Naive thymus-derived CD8-positive, alpha-beta T cell (primary cell): Measurements from ENCODE around the gene PCDHGB6. TPM values are rescaled to one million over a fixed set of nuclear protein-coding genes. Genes with fewer than 3 reads are reported as not detected.
"Not testable (repeated sequence)": the region's sequence is repeated elsewhere in the genome, so short reads cannot be mapped to it uniquely, and the experiment has no call there.

Experiments used
- ATAC-seq, 2 donors: fragments of 150-1000 bp; cut with Tn5 transposase in 1 of 2; sonication (Bioruptor Pico), chemical (Tn5 transposase) in 1 of 2; 1 replicate in 1 of 2; 2 replicates in 1 of 2; pipeline ENCODE4 v1.10.0; 2021; ENCODE audit warnings: mild to moderate bottlenecking in 2 of 2, moderate library complexity in 2 of 2
- POLR2A ChIA-PET: fragments of 350-600 bp; sonication (Branson Sonifier 250); formaldehyde crosslinking; loops from one replicate; lab custom pipeline; 2021; ENCODE audit warnings: antibody characterized with exemption; lab: Charles Lee
- DNase-seq, 10 donors: peaks; one replicate each; pipeline versions ENCODE4 v3.0.0 to v3.0.0-alpha.2; 2020 to 2022
- H3K27ac Mint-ChIP-seq, 10 donors: one replicate each; pipeline ENCODE4 v1.8.0; 2020 to 2022; ENCODE audit warnings: mild to moderate bottlenecking in 10 of 10, mixed read lengths in 10 of 10, moderate library complexity in 4 of 10, inconsistent platforms in 1 of 10
- H3K27me3 Mint-ChIP-seq, 5 donors: one replicate each; pipeline ENCODE4 v1.8.0; 2021 to 2022; ENCODE audit warnings: mixed read lengths in 5 of 5
- H3K36me3 Mint-ChIP-seq, 3 donors: one replicate each; pipeline ENCODE4 v1.8.0; 2020 to 2022; ENCODE audit warnings: mixed read lengths in 3 of 3, mild to moderate bottlenecking in 2 of 3, inconsistent platforms in 1 of 3
- H3K4me1 Mint-ChIP-seq, 4 donors: one replicate each; pipeline ENCODE4 v1.8.0; 2021 to 2022; ENCODE audit warnings: mixed read lengths in 4 of 4
- H3K4me3 Mint-ChIP-seq, 10 donors: one replicate each; pipeline ENCODE4 v1.8.0; 2020 to 2022; ENCODE audit warnings: mild to moderate bottlenecking in 10 of 10, mixed read lengths in 10 of 10, moderate library complexity in 6 of 10, inconsistent platforms in 1 of 10
- H3K9me3 Mint-ChIP-seq, 9 donors: one replicate each; pipeline ENCODE4 v1.8.0; 2020 to 2022; ENCODE audit warnings: mixed read lengths in 9 of 9, mild to moderate bottlenecking in 3 of 9, inconsistent platforms in 1 of 9, moderate library complexity in 1 of 9
- polyA plus RNA-seq, 3 donors: library from polyadenylated mRNA; unstranded; fragments of 300-500 nt; fragmentation: Illumina TruSeq; gene quantifications; one replicate each; pipeline ENCODE4 v1.2.3, GENCODE V29; 2021
- total RNA-seq, 8 experiments: library from RNA in 2 of 8; stranded (reverse) in 2 of 8; gene quantifications; one replicate each; pipeline ENCODE4 v1.2.3 and lab custom pipeline; 2021 to 2026

Gene PCDHGB6
- total and polyA plus RNA-seq, 5 experiments from 2014 or later: 0.13 to 0.30 (median 0.21) TPM; not detected in 2

DNA sequence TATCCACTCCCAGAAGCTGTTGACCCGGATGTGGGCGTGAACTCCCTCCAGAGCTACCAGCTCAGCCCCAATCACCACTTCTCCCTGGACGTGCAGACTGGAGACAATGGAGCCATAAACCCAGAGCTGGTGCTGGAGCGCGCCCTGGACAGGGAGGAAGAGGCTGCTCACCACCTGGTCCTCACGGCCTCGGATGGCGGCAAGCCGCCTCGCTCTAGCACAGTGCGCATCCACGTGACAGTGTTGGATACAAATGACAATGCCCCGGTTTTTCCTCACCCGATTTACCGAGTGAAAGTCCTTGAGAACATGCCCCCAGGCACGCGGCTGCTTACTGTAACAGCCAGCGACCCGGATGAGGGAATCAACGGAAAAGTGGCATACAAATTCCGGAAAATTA lies 14.6 kb upstream of the PCDHGB6 start:
- H3K36me3 Mint-ChIP-seq: peaks cover 20 to 50% (median 35%) of the 10 kb centered on the region in 3 donors
- H3K4me3 Mint-ChIP-seq: no peak overlapping the region
- ATAC-seq (no peak), DNase-seq (no peak)
- no peak overlapping the region for H3K27ac Mint-ChIP-seq
- POLR2A ChIA-PET: interaction anchor here (0.6 kb wide), 1 partner anchor 496 kb away, joined by 5 read pairs; no protein-coding TSS in a partner anchor
- peaks cover 0 to 80% (median 38%) of the 10 kb centered on the region in 9 donors for H3K9me3 Mint-ChIP-seq
- H3K4me1 Mint-ChIP-seq: peaks cover 0 to 2% (median 0%) of the 10 kb centered on the region in 4 donors
- H3K27me3 Mint-ChIP-seq: peaks cover 39 to 84% (median 66%) of the 10 kb centered on the region in 5 donors

DNA sequence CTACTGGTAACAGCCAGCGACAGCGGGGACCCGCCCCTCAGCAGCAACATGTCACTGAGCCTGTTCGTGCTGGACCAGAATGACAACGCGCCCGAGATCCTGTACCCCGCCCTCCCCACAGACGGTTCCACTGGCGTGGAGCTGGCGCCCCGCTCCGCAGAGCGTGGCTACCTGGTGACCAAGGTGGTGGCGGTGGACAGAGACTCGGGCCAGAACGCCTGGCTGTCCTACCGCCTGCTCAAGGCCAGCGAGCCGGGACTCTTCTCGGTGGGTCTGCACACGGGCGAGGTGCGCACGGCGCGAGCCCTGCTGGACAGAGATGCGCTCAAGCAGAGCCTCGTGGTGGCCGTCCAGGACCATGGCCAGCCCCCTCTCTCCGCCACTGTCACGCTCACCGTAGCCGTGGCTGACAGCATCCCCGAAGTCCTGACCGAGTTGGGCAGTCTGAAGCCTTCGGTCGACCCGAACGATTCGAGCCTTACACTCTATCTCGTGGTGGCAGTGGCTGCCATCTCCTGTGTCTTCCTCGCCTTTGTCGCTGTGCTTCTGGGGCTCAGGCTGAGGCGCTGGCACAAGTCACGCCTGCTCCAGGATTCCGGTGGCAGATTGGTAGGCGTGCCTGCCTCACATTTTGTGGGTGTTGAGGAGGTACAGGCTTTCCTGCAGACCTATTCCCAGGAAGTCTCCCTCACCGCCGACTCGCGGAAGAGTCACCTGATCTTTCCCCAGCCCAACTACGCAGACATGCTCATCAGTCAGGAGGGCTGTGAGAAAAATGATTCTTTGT lies 13.2 kb upstream of the PCDHGB6 start:
- H3K4me1 Mint-ChIP-seq, ATAC-seq, H3K4me3 Mint-ChIP-seq, POLR2A ChIA-PET, DNase-seq: not testable (repeated sequence)
- Mint-ChIP-seq H3K36me3 (peaks cover 19 to 49% (median 37%) of the 10 kb centered on the region in 3 donors), H3K27me3 (peaks cover 40 to 83% (median 67%) of the 10 kb centered on the region in 5 donors), H3K27ac (peak overlapping the region in 1 of 10 donors; percentile 24), H3K9me3 (peaks cover 0 to 77% (median 37%) of the 10 kb centered on the region in 9 donors)

DNA sequence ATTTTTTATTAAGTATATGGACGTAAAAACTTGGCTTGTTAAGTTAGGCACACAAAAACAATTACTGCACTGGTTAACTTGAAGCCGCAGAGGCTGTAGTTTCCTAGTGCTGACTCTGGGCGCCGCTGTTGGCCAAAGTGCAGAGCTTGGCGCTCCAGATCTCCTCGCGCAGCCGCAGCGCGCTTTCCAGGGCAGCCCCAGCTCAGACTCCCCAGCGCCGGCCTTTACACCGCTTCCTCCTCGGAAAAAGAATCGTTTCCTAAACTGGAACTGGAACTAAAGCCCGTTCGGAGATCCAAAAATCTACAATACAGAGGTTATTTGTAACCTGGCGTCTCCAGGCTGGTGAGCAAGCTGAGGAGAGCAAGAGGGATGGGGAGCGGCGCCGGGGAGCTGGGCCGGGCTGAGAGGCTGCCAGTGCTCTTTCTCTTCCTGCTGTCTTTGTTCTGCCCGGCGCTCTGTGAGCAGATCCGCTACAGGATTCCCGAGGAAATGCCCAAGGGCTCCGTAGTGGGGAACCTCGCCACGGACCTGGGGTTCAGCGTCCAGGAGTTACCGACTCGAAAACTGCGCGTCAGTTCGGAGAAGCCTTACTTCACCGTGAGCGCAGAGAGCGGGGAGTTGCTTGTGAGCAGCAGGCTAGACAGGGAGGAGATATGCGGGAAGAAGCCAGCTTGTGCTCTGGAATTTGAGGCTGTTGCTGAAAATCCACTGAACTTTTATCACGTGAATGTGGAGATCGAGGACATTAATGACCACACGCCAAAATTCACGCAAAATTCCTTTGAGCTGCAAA lies 9.9 kb upstream of the PCDHGB6 start, which contains the start of gene PCDHGB5:
Gene PCDHGB5 (plus strand): TSS at position 192 of the 796 bp plus-strand sequence. CDS start 181 bp downstream, at position 373.
- Mint-ChIP-seq H3K9me3 (peaks cover 0 to 71% (median 31%) of the 10 kb centered on the region in 9 donors), H3K27ac (peak within 1 kb of the TSS in 1 of 10 donors; percentile 79), H3K4me3 (peak within 1 kb of the TSS; percentile 38 to 67 (median 57)), H3K36me3 (peaks cover 19 to 49% (median 29%) of the 10 kb centered on the region in 3 donors), H3K27me3 (peaks cover 38 to 80% (median 58%) of the 10 kb centered on the region in 5 donors)
- POLR2A ChIA-PET, H3K4me1 Mint-ChIP-seq: not testable (repeated sequence)
- ATAC-seq (peak; percentile 84 to 85), DNase-seq (peak in 4 of 10 donors; percentile 18 to 50 (median 34))

DNA sequence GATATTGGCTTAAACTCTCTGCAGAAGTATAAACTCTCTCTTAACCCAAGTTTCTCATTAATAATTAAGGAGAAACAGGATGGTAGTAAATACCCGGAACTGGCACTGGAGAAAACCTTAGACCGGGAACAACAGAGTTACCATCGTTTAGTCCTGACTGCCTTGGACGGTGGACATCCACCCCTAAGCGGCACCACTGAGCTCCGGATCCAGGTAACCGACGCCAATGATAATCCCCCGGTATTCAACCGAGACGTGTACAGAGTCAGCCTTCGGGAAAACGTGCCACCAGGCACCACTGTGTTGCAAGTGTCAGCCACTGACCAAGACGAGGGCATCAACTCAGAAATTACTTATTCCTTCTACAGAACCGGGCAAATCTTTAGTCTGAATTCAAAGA lies 9.2 kb upstream of the PCDHGB6 start:
- peaks cover 0 to 71% (median 29%) of the 10 kb centered on the region in 9 donors for H3K9me3 Mint-ChIP-seq
- ATAC-seq: no peak
- H3K4me3 Mint-ChIP-seq: no peak overlapping the region
- no peak for DNase-seq
- H3K27me3 Mint-ChIP-seq: peaks cover 40 to 80% (median 61%) of the 10 kb centered on the region in 5 donors
- H3K36me3 Mint-ChIP-seq: peaks cover 18 to 48% (median 26%) of the 10 kb centered on the region in 3 donors
- POLR2A ChIA-PET: no interaction called here
- H3K4me1 Mint-ChIP-seq: no peaks in the 10 kb centered on the region
- H3K27ac Mint-ChIP-seq: peak overlapping the region in 1 of 10 donors; percentile 79

DNA sequence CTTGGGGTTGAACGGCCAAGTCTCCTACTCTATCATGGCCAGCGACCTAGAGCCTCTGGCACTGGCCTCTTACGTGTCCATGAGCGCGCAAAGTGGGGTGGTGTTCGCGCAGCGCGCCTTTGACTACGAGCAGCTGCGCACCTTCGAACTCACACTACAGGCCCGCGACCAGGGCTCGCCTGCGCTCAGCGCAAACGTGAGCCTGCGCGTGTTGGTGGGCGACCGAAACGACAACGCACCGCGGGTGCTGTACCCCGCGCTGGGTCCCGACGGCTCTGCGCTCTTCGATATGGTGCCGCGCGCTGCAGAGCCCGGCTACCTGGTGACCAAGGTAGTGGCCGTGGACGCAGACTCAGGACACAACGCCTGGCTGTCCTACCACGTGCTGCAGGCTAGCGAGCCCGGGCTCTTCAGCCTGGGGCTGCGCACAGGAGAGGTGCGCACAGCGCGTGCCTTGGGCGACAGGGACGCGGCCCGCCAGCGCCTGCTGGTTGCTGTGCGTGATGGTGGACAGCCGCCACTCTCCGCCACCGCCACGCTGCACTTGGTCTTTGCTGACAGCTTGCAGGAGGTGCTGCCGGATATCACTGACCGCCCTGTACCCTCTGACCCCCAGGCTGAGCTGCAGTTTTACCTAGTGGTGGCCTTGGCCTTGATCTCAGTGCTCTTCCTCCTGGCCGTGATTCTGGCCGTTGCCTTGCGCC lies 8.1 kb upstream of the PCDHGB6 start:
- no peak for ATAC-seq
- peak overlapping the region in 2 of 10 donors; percentile 21 to 33 for H3K27ac Mint-ChIP-seq

DNA sequence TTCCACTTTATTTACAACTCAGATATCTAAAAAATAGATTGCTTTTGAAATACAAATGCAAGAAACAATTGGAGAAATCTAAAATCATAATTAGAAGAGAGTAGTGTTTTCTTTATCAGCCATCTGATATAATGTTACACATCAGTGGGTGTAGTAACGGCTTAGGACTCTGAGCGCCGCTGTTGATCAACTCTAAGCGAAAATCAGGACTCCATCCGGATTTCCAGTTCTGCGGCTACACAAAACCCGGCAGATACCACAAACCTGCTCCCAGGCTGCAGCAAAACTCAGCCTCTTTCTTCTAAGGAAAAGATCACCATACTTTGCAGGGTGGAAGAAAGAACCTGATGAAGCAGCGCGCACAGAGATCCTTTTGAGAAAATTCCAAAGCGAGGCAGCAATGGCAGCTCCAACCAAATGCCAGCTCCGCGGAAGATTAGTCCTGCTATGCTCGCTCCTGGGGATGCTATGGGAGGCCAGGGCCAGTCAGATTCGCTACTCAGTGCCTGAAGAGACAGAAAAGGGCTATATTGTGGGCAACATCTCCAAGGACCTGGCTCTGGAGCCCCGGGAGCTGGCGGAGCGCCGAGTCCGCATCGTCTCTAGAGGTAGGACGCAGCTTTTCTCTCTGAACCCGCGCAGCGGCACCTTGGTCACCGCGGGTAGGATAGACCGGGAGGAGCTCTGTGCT lies 5.1 kb upstream of the PCDHGB6 start, which contains the start of gene PCDHGA9:
Gene PCDHGA9 (plus strand): TSS at position 226 of the 691 bp plus-strand sequence. CDS start 175 bp downstream, at position 401.
- POLR2A ChIA-PET: no interaction called here
- Mint-ChIP-seq H3K36me3 (peaks cover 7 to 45% (median 24%) of the 10 kb centered on the region in 3 donors), H3K27ac (no peak within 1 kb of the TSS), H3K9me3 (peaks cover 0 to 73% (median 30%) of the 10 kb centered on the region in 9 donors), H3K27me3 (peaks cover 45 to 84% (median 63%) of the 10 kb centered on the region in 5 donors), H3K4me1 (no peaks in the 10 kb centered on the region), H3K4me3 (peak within 1 kb of the TSS; percentile 43 to 77 (median 60))
- no peak for ATAC-seq
- no peak for DNase-seq

More for the DNA sequence above, 8.1 kb upstream of the PCDHGB6 start:
- H3K27me3 Mint-ChIP-seq: peaks cover 42 to 80% (median 63%) of the 10 kb centered on the region in 5 donors
- peaks cover 0 to 72% (median 26%) of the 10 kb centered on the region in 9 donors for H3K9me3 Mint-ChIP-seq
- H3K36me3 Mint-ChIP-seq: peaks cover 14 to 50% (median 29%) of the 10 kb centered on the region in 3 donors
- H3K4me3 Mint-ChIP-seq: peak overlapping the region in 3 of 10 donors; percentile 7 to 36 (median 17)
- H3K4me1 Mint-ChIP-seq: no peaks in the 10 kb centered on the region
- POLR2A ChIA-PET: no interaction called here
- DNase-seq: no peak

DNA sequence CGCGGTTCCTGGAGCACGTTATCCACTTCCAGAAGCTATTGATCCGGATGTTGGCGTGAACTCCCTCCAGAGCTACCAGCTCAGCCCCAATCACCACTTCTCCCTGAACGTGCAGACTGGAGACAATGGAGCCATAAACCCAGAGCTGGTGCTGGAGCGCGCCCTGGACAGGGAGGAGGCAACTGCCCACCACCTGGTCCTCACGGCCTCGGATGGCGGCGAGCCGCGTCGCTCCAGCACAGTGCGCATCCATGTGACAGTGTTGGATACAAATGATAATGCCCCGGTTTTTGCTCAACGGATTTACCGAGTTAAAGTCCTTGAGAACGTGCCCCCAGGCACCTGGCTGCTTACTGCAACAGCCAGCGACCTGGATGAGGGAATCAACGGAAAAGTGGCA lies 4.4 kb upstream of the PCDHGB6 start:
- H3K27ac Mint-ChIP-seq: no peak overlapping the region
- no peak for ATAC-seq
- POLR2A ChIA-PET: no interaction called here
- H3K36me3 Mint-ChIP-seq: peaks cover 7 to 50% (median 25%) of the 10 kb centered on the region in 3 donors
- DNase-seq: no peak
- peaks cover 0 to 2% (median 2%) of the 10 kb centered on the region in 4 donors for H3K4me1 Mint-ChIP-seq
- H3K9me3 Mint-ChIP-seq: peaks cover 0 to 80% (median 34%) of the 10 kb centered on the region in 9 donors
- peak overlapping the region in 1 of 10 donors; percentile 7 for H3K4me3 Mint-ChIP-seq
- H3K27me3 Mint-ChIP-seq: peaks cover 50 to 91% (median 67%) of the 10 kb centered on the region in 5 donors

DNA sequence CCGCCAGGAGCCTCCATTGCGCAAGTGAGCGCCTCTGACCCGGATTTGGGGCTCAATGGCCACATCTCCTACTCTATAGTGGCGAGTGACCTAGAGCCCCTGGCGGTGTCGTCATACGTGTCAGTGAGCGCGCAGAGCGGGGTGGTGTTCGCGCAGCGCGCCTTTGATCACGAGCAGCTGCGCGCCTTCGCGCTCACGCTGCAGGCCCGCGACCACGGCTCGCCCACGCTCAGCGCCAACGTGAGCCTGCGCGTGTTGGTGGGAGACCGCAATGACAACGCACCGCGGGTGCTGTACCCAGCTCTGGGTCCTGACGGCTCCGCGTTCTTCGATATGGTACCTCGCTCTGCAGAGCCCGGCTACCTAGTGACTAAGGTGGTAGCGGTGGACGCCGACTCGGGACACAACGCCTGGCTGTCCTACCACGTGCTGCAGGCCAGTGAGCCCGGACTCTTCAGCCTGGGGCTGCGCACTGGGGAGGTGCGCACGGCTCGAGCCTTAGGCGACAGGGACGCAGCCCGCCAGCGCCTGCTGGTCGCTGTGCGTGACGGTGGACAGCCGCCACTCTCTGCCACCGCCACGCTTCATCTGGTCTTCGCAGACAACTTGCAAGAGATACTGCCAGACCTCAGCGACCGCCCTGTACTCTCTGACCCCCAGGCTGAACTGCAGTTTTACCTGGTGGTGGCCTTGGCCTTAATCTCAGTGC lies 1.9 kb downstream of the PCDHGB6 start:
- DNase-seq (no peak), ATAC-seq (no peak)
- peaks cover 9 to 21% (median 13%) of the 10 kb centered on the region in 4 donors for H3K4me1 Mint-ChIP-seq
- peak overlapping the region in 1 of 10 donors; percentile 63 for H3K4me3 Mint-ChIP-seq
- POLR2A ChIA-PET: no interaction called here
- H3K27me3 Mint-ChIP-seq: peaks cover 49 to 78% (median 67%) of the 10 kb centered on the region in 5 donors
- H3K36me3 Mint-ChIP-seq: peaks cover 10 to 48% (median 24%) of the 10 kb centered on the region in 3 donors
- H3K27ac Mint-ChIP-seq: no peak overlapping the region
- peaks cover 0 to 68% (median 44%) of the 10 kb centered on the region in 9 donors for H3K9me3 Mint-ChIP-seq

DNA sequence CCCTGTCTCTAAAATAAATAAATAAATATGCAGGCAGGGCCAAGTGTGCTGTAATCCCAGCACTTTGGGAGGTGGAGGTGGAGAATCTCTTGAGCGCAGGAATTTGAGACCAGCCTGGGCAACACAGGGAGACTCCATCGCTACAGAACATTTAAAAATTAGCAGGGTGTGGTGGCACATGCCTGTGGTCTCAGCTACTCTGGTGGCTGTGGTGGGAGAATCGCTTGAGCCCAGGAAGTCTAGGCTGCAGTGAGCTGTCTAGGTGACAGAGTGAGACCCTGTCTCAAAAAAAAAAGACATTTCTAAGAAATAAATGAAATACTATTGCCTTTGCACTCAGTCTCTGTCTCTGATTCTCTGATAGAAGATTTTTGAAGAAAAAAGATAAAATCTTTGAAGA lies 3.8 kb downstream of the PCDHGB6 start:
- Mint-ChIP-seq H3K4me3 (no peak overlapping the region), H3K27ac (peak overlapping the region in 1 of 10 donors; percentile 50), H3K4me1 (peaks cover 9 to 21% (median 13%) of the 10 kb centered on the region in 4 donors), H3K9me3 (peaks cover 0 to 65% (median 40%) of the 10 kb centered on the region in 9 donors), H3K27me3 (peaks cover 45 to 77% (median 64%) of the 10 kb centered on the region in 5 donors), H3K36me3 (peaks cover 14 to 46% (median 23%) of the 10 kb centered on the region in 3 donors)
- DNase-seq: no peak
- POLR2A ChIA-PET: no interaction called here
- no peak for ATAC-seq

DNA sequence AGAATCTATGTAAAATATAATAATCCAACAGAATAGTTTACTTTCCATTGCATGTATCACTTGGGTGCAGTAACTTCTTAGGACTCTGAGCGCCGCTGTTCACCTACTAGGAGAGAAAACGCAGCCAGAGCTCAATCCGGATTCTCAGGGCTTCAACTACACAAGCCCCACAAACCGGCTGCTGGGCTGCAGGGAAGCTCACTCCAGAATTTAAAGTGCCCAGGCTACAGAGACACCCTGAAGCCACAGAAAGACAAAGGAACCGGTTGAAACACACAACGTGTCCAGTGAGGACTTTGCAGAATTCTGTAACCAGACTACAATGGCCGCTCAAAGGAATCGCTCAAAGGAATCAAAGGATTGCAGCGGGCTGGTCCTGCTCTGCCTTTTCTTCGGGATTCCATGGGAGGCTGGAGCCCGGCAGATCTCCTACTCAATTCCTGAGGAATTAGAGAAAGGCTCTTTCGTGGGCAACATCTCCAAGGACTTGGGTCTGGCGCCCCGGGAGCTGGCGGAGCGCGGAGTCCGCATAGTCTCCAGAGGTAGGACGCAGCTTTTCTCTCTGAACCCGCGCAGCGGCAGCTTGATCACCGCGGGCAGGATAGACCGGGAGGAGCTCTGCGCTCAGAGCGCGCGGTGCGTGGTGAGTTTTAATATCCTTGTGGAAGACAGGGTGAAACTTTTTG lies 5.2 kb downstream of the PCDHGB6 start, which contains the start of gene PCDHGA10:
Gene PCDHGA10 (plus strand): TSS at position 134 of the 686 bp plus-strand sequence. CDS start 189 bp downstream, at position 323.
- peaks cover 0 to 63% (median 43%) of the 10 kb centered on the region in 9 donors for H3K9me3 Mint-ChIP-seq

More for the DNA sequence above, 5.2 kb downstream of the PCDHGB6 start, which contains the start of gene PCDHGA10:
- ATAC-seq (peak; percentile 77 to 78), DNase-seq (peak in 9 of 10 donors; percentile 16 to 72 (median 48))
- Mint-ChIP-seq H3K27ac (peak within 1 kb of the TSS in 3 of 10 donors; percentile 46 to 76 (median 50)), H3K4me3 (peak within 1 kb of the TSS; percentile 78 to 91 (median 90)), H3K36me3 (peaks cover 17 to 44% (median 23%) of the 10 kb centered on the region in 3 donors), H3K4me1 (peaks cover 10 to 24% (median 15%) of the 10 kb centered on the region in 4 donors), H3K27me3 (peaks cover 46 to 73% (median 64%) of the 10 kb centered on the region in 5 donors)
- POLR2A ChIA-PET: interaction anchor here (1.6 kb wide), 1 partner anchor 93 kb away, joined by 4 read pairs; the partner anchor contains the start of gene TAF7
